ENCODE results near the gene RILPL2. TPM values are rescaled to one million over a fixed set of nuclear protein-coding genes. Genes with fewer than 3 reads are reported as not detected.

Gene RILPL2
- total and polyA plus RNA-seq, 2 of the 13 experiments (the other 11 are each of a cell fraction or from before 2014, with no cell fraction given), result 2.7 to 8.1 TPM

- ATAC-seq, result no peak
- H3K4me2 ChIP-seq (ENCODE audit: low read depth, low read length), result no peak overlapping the region
- H2AFZ ChIP-seq (ENCODE audit: low read length), result no peak overlapping the region
- 100% methylated on average over 6 of the region's 6 CpGs for WGBS (ENCODE audit: low lambda C conversion rate)
- BruUV-seq (replicated peaks), result no TSS peak
- DNase-seq (ENCODE audit: low spot score), result no peak
- H4K20me1 ChIP-seq (ENCODE audit: insufficient read depth, low read length), result no peaks in the 10 kb centered on the region
- H3K79me2 ChIP-seq (ENCODE audit: insufficient read depth, low read length), result peaks cover 8% of the 10 kb centered on the region
- in situ Hi-C loops (cut with HindIII; ENCODE audit: extremely low pct_ligation_motif_present, low pct_unique_long_range_greater_than_20kb) (no loop called here), intact Hi-C loops (cut with micrococcal nuclease; ENCODE audit: unreplicated experiment) (no loop called here)
- POLR2A ChIA-PET, result no interaction called here
- no peaks in the 10 kb centered on the region for H3K9me3 ChIP-seq (ENCODE audit: low read length)
- no peak for FAIRE-seq
- no peak overlapping the region for H3K9ac ChIP-seq (ENCODE audit: insufficient read depth, low read depth, low read length)
- H3K27ac ChIP-seq (ENCODE audit: extremely low read length, insufficient read depth, low read length), result no peak overlapping the region
- peaks cover 2 to 4% of the 10 kb centered on the region in 2 experiments; a peak in 2 of 5 replicates for H3K36me3 ChIP-seq (replicated peaks in 1 of 2; ENCODE audit: control insufficient read depth in 1 of 2, insufficient read depth in 2 of 2, low read length in 2 of 2)
- no peaks in the 10 kb centered on the region for H3K27me3 ChIP-seq (ENCODE audit: control insufficient read depth in 1 of 2, insufficient read depth in 2 of 2, low read length in 2 of 2)
- H3K4me3 ChIP-seq (replicated peaks in 1 of 3; ENCODE audit: insufficient read depth in 1 of 3, low read depth in 2 of 3, low read length in 3 of 3), result no peak overlapping the region
- CTCF ChIA-PET (ENCODE audit: low intra/inter-chr PET ratio, low total read pairs), result no interaction called here
- peaks cover 27% of the 10 kb centered on the region for H3K4me1 ChIP-seq (ENCODE audit: insufficient read depth, low read length)
- no peak for TF ChIP-seq MXD1 (CRISPR knock-in tag; IDR thresholded peaks at IDR 0.05)
- no peak for TF ChIP-seq SSRP1 (CRISPR knock-in tag; IDR thresholded peaks at IDR 0.05)
- no peak for TF ChIP-seq ZKSCAN5 (CRISPR knock-in tag; IDR thresholded peaks at IDR 0.05)
- no peak for TF ChIP-seq ETV6 (CRISPR knock-in tag; conservative IDR thresholded peaks at IDR 0.05)
- TF ChIP-seq TAF15 (IDR thresholded peaks at IDR 0.05; ENCODE audit: low read depth, low read length, poor library complexity, severe bottlenecking), result no peak
- no peak for TF ChIP-seq IKZF5 (CRISPR knock-in tag; IDR thresholded peaks at IDR 0.05)
- TF ChIP-seq ZNF276 (CRISPR knock-in tag; IDR thresholded peaks at IDR 0.05; ENCODE audit: low read depth), result no peak
- no peak for TF ChIP-seq TRIM22 (IDR thresholded peaks at IDR 0.05)
- no peak for TF ChIP-seq ZNF724P (CRISPR knock-in tag; IDR thresholded peaks at IDR 0.05; ENCODE audit: borderline replicate concordance)
- TF ChIP-seq ARID3A (IDR thresholded peaks at IDR 0.05; ENCODE audit: low read depth, low read length), result no peak
- TF ChIP-seq PLRG1 (conservative IDR thresholded peaks at IDR 0.05), result no peak
- TF ChIP-seq NRL (CRISPR knock-in tag; IDR thresholded peaks at IDR 0.05; ENCODE audit: borderline replicate concordance), result no peak
- TF ChIP-seq PREB (CRISPR knock-in tag; IDR thresholded peaks at IDR 0.05), result no peak
- no peak for TF ChIP-seq ZBTB39 (CRISPR knock-in tag; IDR thresholded peaks at IDR 0.05)
Measured at GRCh38 chr12:123433615-123434014, 2.9 kb downstream of the RILPL2 start.

Data from HepG2 (cell line).